Ramos (cell line): ENCODE results near the gene ART1.

Experiments used
- in situ Hi-C: fragments of 300-500 bp; cut with MboI; formaldehyde crosslinking; loops from one replicate; pipeline ENCODE4 v1.14.3; 2022; ENCODE audit warnings: low sequenced_read_pairs; ENCODE audit not compliant: unreplicated experiment

ART1 gene

GRCh38 chr11:3709977-3710376, 65.0 kb downstream of the ART1 start:
- in situ Hi-C loops: no loop called here

- in situ Hi-C loops: no loop called here
These were observed 65.7 kb downstream of the ART1 start for GRCh38 chr11:3710485-3711259.

GRCh38 chr11:3712274-3712673, 67.3 kb downstream of the ART1 start:
- in situ Hi-C loops: no loop called here
